Measurements from ENCODE around the gene NSG1. TPM values are rescaled to one million over a fixed set of nuclear protein-coding genes. Genes with fewer than 3 reads are reported as not detected.

NSG1 gene
- polyA plus RNA-seq, 1 of the 3 experiments (the other 2 are of a cell fraction) = 11.4 TPM

DNA sequence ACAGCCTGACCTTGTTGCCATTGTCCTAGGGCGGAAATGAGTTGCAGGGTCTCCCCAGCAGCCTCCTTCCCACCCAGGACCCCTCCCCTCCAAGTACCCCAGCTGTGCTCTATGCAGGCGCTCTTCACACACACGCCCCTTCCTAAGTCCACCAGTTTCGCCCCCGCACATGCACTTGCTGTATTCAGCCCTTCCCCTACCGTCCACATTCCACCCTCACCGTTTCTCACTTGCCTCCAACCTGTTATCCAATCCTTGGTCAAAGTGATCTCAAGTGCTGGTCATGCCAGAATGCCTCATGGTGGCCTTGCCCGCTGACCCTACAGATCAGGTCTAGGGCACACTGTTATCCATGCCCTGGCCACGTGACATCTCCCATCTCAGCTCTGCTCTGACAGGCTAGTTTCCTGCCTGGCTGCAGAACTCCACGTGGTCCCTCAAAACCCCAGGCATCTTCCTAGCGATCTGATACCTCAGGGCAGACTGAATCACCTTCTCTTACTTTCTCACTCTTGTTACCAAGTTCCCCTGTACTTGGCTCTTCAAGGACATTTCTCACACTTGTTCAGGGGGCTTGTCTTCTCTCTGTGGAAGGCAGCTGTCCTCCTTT, 39.7 kb downstream of the NSG1 start:
- no peak overlapping the region for H2AFZ ChIP-seq (ENCODE audit: low read depth)
- no peak overlapping the region for H3K4me2 ChIP-seq
- no peaks in the 10 kb centered on the region for H3K79me2 ChIP-seq (ENCODE audit: insufficient read depth)
- DNase-seq = no peak
- no peaks in the 10 kb centered on the region for H3K9me3 ChIP-seq
- H3K4me1 ChIP-seq (ENCODE audit: control insufficient read depth in 1 of 2, insufficient read depth in 2 of 2, low read depth in 1 of 2, low read length in 1 of 2) = no peaks in the 10 kb centered on the region; a peak in 1 of 4 replicates
- WGBS (ENCODE audit: low lambda C conversion rate) = 95% methylated on average over 11 of the region's 11 CpGs
- ChIA-PET POLR2A (no interaction called here), CTCF (interaction anchor here (0.8 to 2.6 kb wide), 6 partner anchors 13 to 51 kb away, joined by 3 to 12 read pairs (median 3); no protein-coding TSS in a partner anchor)
- TF ChIP-seq NRF1 (IDR thresholded peaks at IDR 0.05; ENCODE audit: low read depth, low read length) = no peak
- TF ChIP-seq, protein P1, sequence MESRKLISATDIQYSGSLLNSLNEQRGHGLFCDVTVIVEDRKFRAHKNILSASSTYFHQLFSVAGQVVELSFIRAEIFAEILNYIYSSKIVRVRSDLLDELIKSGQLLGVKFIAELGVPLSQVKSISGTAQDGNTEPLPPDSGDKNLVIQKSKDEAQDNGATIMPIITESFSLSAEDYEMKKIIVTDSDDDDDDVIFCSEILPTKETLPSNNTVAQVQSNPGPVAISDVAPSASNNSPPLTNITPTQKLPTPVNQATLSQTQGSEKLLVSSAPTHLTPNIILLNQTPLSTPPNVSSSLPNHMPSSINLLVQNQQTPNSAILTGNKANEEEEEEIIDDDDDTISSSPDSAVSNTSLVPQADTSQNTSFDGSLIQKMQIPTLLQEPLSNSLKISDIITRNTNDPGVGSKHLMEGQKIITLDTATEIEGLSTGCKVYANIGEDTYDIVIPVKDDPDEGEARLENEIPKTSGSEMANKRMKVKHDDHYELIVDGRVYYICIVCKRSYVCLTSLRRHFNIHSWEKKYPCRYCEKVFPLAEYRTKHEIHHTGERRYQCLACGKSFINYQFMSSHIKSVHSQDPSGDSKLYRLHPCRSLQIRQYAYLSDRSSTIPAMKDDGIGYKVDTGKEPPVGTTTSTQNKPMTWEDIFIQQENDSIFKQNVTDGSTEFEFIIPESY (IDR thresholded peaks at IDR 0.05; ENCODE audit: borderline replicate concordance, low read depth) = no peak
- no peak for TF ChIP-seq SMC3 (IDR thresholded peaks at IDR 0.05; ENCODE audit: low read depth, low read length)
- no peak for TF ChIP-seq FOSL2 (IDR thresholded peaks at IDR 0.05; ENCODE audit: borderline replicate concordance, low read depth)
- TF ChIP-seq POLR2AphosphoS5 (IDR thresholded peaks at IDR 0.05; ENCODE audit: low read depth, low read length) = no peak
- TF ChIP-seq SIN3A (IDR thresholded peaks at IDR 0.05; ENCODE audit: borderline replicate concordance, low read depth, low read length) = no peak
- no peak for TF ChIP-seq RFX5 (IDR thresholded peaks at IDR 0.05; ENCODE audit: low read length)
- TF ChIP-seq, protein P2, sequence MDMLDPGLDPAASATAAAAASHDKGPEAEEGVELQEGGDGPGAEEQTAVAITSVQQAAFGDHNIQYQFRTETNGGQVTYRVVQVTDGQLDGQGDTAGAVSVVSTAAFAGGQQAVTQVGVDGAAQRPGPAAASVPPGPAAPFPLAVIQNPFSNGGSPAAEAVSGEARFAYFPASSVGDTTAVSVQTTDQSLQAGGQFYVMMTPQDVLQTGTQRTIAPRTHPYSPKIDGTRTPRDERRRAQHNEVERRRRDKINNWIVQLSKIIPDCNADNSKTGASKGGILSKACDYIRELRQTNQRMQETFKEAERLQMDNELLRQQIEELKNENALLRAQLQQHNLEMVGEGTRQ (IDR thresholded peaks at IDR 0.05; ENCODE audit: borderline replicate concordance, low read depth, low read length) = no peak
- no peak for TF ChIP-seq TCF12 (IDR thresholded peaks at IDR 0.05)
- no peak for TF ChIP-seq YY1 (IDR thresholded peaks at IDR 0.05; ENCODE audit: low read depth)
- no peak for TF ChIP-seq FOXJ3 (CRISPR knock-in tag; IDR thresholded peaks at IDR 0.05)
- H4K20me1 ChIP-seq (ENCODE audit: insufficient read depth) = no peaks in the 10 kb centered on the region
- H3K36me3 ChIP-seq (replicated peaks in 1 of 2; ENCODE audit: control insufficient read depth in 1 of 2, insufficient read depth in 2 of 2, low read length in 1 of 2) = peaks cover 3 to 16% of the 10 kb centered on the region in 2 experiments
- no peak overlapping the region for H3K9ac ChIP-seq
- no peak overlapping the region for H3K4me3 ChIP-seq (ENCODE audit: low read depth in 2 of 2, low read length in 1 of 2)
- no peak overlapping the region for H3K27ac ChIP-seq (ENCODE audit: low read depth in 2 of 2, low read length in 1 of 2)
- no peaks in the 10 kb centered on the region for H3K27me3 ChIP-seq (ENCODE audit: insufficient read depth)
- H3F3A ChIP-seq (replicated peaks; ENCODE audit: insufficient read depth) = peaks cover 4% of the 10 kb centered on the region
- H3K9me2 ChIP-seq = no peaks in the 10 kb centered on the region

DNA sequence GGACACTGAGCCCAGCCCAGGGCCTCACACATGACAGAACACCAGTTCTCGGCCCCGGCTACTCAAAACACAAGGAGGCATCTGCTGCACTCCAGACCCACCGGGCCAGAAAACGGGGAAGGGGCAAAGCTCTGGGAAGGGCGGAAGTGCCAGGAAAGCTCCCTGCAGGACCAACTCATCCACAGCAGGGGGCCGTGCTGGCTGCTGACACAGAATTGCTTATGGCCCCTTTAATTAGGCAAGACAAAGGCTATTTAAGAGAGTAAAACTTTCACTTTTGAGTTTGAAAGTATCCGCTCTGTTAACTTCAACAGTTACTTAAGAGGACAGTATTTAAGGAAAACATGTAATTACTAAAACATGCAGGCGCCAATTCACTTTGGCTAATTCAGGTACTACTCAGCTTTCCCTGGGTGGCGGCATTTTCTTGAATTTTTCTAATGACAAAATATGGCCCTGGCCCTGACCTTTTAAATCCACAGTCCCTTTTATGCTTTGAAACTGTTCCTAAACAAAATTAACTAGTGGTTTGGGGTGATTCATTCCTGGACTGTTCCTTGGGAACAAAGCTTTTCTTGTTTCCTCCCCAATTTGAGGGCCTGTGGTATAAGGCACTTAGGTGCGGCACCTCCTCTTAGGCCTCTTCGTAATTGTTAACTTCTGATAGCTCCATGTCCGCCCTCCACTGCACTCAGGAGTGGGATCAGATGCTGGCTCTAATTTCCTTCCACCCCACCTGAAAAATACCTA, 40.4 kb downstream of the NSG1 start:
- Histone ChIP-seq H3K79me2 (ENCODE audit: insufficient read depth) (no peaks in the 10 kb centered on the region), H3K4me1 (ENCODE audit: control insufficient read depth in 1 of 2, insufficient read depth in 2 of 2, low read depth in 1 of 2, low read length in 1 of 2) (no peaks in the 10 kb centered on the region; a peak in 1 of 4 replicates), H3K36me3 (replicated peaks in 1 of 2; ENCODE audit: control insufficient read depth in 1 of 2, insufficient read depth in 2 of 2, low read length in 1 of 2) (peaks cover 0 to 11% of the 10 kb centered on the region in 2 experiments), H2AFZ (ENCODE audit: low read depth) (no peak overlapping the region), H3K4me3 (ENCODE audit: low read depth in 2 of 2, low read length in 1 of 2) (no peak overlapping the region), H3K9me3 (no peaks in the 10 kb centered on the region), H3K27ac (ENCODE audit: low read depth in 2 of 2, low read length in 1 of 2) (no peak overlapping the region), H3K9me2 (no peaks in the 10 kb centered on the region), H4K20me1 (ENCODE audit: insufficient read depth) (no peaks in the 10 kb centered on the region), H3K27me3 (ENCODE audit: insufficient read depth) (no peaks in the 10 kb centered on the region), H3K4me2 (no peak overlapping the region), H3K9ac (no peak overlapping the region), H3F3A (replicated peaks; ENCODE audit: insufficient read depth) (peaks cover 4% of the 10 kb centered on the region)
- no peak for DNase-seq
- 92% methylated on average over 10 of the region's 12 CpGs for WGBS (ENCODE audit: low lambda C conversion rate)
- no peak for TF ChIP-seq POLR2AphosphoS5 (IDR thresholded peaks at IDR 0.05; ENCODE audit: low read depth, low read length)
- TF ChIP-seq, protein P3, sequence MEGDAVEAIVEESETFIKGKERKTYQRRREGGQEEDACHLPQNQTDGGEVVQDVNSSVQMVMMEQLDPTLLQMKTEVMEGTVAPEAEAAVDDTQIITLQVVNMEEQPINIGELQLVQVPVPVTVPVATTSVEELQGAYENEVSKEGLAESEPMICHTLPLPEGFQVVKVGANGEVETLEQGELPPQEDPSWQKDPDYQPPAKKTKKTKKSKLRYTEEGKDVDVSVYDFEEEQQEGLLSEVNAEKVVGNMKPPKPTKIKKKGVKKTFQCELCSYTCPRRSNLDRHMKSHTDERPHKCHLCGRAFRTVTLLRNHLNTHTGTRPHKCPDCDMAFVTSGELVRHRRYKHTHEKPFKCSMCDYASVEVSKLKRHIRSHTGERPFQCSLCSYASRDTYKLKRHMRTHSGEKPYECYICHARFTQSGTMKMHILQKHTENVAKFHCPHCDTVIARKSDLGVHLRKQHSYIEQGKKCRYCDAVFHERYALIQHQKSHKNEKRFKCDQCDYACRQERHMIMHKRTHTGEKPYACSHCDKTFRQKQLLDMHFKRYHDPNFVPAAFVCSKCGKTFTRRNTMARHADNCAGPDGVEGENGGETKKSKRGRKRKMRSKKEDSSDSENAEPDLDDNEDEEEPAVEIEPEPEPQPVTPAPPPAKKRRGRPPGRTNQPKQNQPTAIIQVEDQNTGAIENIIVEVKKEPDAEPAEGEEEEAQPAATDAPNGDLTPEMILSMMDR (IDR thresholded peaks at IDR 0.05) = 0 out of 2 replicates have a peak, but pooled peaks have one; percentile 11
- TF ChIP-seq SMC3 (IDR thresholded peaks at IDR 0.05; ENCODE audit: low read depth, low read length) = no peak
- no peak for TF ChIP-seq CHD2 (IDR thresholded peaks at IDR 0.05; ENCODE audit: low read length, partially characterized antibody)
- TF ChIP-seq RAD21 (IDR thresholded peaks at IDR 0.05; ENCODE audit: low read length) = no peak
- TF ChIP-seq TEAD4 (IDR thresholded peaks at IDR 0.05; ENCODE audit: borderline replicate concordance, insufficient read depth) = no peak
- TF ChIP-seq NRF1 (IDR thresholded peaks at IDR 0.05; ENCODE audit: low read depth, low read length) = no peak
- TF ChIP-seq YY1 (IDR thresholded peaks at IDR 0.05; ENCODE audit: low read depth) = no peak
- CTCF ChIA-PET = interaction anchor here (0.8 to 2.6 kb wide), 6 partner anchors 12 to 52 kb away, joined by 3 to 12 read pairs (median 3); no protein-coding TSS in a partner anchor
- POLR2A ChIA-PET = no interaction called here
